ENCODE data around the gene PRKCB. TPM values are rescaled to one million over a fixed set of nuclear protein-coding genes. Genes with fewer than 3 reads are reported as not detected.

Gene PRKCB
- total RNA-seq, 1 donor from 2014 or later: 0.69 TPM

DNA sequence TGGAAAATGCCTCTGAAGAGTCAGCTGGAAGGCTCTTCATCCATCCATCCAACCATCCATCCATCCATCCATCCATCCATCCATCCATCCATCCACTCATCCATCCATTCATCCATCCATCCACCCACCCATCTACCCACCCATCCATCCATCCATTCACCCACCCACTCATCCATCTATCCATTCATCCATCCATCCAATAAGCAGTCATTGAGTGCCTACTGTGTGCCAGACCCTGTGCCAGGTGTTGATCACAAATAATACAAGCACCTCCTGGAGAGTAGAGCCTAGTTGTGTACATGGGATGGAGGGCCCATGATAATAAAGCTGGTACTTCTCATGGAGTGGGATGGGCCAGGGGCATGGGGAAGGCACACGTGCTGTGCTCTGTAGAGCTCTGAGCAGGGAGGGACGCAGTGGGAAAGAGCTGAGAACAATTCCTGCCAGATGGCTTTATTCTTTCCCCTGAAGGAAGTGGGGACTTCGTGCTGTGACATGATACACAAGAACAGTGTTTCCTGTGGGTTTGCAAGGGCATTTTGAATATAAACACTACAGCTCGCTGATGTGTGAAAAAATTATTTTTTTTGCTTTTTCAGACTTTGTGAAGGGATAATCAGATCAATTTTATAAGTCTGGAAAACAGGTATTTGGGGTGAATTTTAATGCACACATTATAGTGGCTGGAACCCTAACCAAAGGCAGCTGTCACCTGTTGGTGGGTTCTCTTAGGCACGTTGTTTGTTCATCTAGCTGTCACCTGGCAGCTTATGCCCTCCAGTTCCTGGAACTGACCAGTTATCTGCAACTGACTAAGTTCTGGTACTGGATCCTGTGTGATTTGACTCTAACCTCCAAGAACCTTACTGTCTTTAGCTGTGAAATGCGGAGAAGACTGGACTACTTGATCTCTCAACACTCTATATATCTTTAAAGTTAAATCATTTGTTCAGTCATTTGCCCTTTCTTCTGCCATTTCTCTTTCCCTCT, 61.3 kb downstream of the PRKCB start:
- no peak overlapping the region for H3K27ac Mint-ChIP-seq (ENCODE audit: unreplicated experiment)
- H3K4me3 Mint-ChIP-seq (ENCODE audit: unreplicated experiment): no peak overlapping the region
- TF ChIP-seq, protein P1, sequence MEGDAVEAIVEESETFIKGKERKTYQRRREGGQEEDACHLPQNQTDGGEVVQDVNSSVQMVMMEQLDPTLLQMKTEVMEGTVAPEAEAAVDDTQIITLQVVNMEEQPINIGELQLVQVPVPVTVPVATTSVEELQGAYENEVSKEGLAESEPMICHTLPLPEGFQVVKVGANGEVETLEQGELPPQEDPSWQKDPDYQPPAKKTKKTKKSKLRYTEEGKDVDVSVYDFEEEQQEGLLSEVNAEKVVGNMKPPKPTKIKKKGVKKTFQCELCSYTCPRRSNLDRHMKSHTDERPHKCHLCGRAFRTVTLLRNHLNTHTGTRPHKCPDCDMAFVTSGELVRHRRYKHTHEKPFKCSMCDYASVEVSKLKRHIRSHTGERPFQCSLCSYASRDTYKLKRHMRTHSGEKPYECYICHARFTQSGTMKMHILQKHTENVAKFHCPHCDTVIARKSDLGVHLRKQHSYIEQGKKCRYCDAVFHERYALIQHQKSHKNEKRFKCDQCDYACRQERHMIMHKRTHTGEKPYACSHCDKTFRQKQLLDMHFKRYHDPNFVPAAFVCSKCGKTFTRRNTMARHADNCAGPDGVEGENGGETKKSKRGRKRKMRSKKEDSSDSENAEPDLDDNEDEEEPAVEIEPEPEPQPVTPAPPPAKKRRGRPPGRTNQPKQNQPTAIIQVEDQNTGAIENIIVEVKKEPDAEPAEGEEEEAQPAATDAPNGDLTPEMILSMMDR (IDR thresholded peaks at IDR 0.05; ENCODE audit: partially characterized antibody, unreplicated experiment): no peak
- H3K9me3 Mint-ChIP-seq (ENCODE audit: unreplicated experiment): peaks cover 2% of the 10 kb centered on the region
- DNase-seq: no peak
- peaks cover 7% of the 10 kb centered on the region for H3K4me1 Mint-ChIP-seq (ENCODE audit: low read depth, unreplicated experiment)
- no peaks in the 10 kb centered on the region for H3K36me3 Mint-ChIP-seq (ENCODE audit: unreplicated experiment)
- no peaks in the 10 kb centered on the region for H3K27me3 Mint-ChIP-seq (ENCODE audit: unreplicated experiment)

DNA sequence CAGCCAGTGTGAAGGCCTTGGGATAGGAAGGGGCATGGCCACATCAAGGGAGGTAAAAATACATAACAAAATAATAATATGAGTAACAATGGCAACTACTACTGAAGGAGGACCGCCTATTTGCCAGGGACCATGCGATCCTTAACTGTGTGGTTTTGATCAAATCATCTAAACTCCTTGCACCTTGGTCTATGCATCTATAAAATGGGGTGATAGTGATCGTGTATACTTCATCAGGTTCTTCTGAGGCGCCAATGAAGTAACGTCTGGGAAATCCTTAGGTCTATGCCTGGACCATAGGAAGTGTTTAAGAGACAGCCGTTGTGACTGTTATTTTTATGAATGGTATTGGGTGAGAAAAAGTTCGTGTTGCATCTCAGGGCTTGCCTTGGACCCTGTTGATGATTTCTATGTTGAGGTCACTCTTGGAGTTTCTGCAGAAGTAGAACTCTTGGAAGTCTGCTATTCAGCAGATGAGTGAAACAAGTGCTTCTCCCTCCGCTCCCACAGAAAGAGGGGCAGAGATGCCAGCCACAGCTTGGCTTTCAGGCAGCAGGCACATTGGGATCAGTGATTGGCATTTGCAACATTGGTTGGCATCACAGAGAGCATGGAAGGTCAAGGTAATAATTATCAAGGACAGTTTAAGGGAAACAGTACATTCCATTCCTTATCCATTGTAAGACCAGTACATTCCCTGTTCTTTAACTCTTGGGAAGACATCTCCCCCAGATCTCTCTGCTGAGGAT, 63.1 kb downstream of the PRKCB start:
- no peak for DNase-seq
- Mint-ChIP-seq H3K36me3 (ENCODE audit: unreplicated experiment) (no peaks in the 10 kb centered on the region), H3K27me3 (ENCODE audit: unreplicated experiment) (no peaks in the 10 kb centered on the region), H3K9me3 (ENCODE audit: unreplicated experiment) (peaks cover 2% of the 10 kb centered on the region), H3K27ac (ENCODE audit: unreplicated experiment) (no peak overlapping the region), H3K4me1 (ENCODE audit: low read depth, unreplicated experiment) (peaks cover 7% of the 10 kb centered on the region), H3K4me3 (ENCODE audit: unreplicated experiment) (no peak overlapping the region)
- TF ChIP-seq, protein P1 (IDR thresholded peaks at IDR 0.05; ENCODE audit: partially characterized antibody, unreplicated experiment): no peak

DNA sequence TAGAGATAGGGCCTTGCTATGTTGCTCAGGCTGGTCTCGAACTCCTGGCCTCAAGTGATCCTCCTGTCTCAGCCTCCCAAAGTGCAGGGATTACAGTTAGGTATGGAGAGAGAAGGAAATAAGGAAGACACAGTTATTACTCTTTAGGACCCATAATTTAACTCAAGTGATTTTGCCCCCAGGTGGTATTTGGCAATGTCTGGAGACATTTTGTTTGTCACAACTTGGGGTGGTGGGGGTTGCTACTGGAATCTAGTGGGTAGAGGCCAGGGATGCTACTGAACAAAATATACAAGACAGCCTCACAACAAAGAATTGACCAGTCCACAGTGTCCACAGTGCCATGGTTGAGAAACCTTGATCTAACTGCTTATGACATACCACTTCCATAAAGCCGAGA, 64.1 kb downstream of the PRKCB start:
- Mint-ChIP-seq H3K36me3 (ENCODE audit: unreplicated experiment) (no peaks in the 10 kb centered on the region), H3K27me3 (ENCODE audit: unreplicated experiment) (no peaks in the 10 kb centered on the region), H3K4me1 (ENCODE audit: low read depth, unreplicated experiment) (peaks cover 7% of the 10 kb centered on the region), H3K9me3 (ENCODE audit: unreplicated experiment) (peaks cover 2% of the 10 kb centered on the region), H3K4me3 (ENCODE audit: unreplicated experiment) (no peak overlapping the region), H3K27ac (ENCODE audit: unreplicated experiment) (no peak overlapping the region)
- TF ChIP-seq, protein P1 (IDR thresholded peaks at IDR 0.05; ENCODE audit: partially characterized antibody, unreplicated experiment): no peak
- no peak for DNase-seq

DNA sequence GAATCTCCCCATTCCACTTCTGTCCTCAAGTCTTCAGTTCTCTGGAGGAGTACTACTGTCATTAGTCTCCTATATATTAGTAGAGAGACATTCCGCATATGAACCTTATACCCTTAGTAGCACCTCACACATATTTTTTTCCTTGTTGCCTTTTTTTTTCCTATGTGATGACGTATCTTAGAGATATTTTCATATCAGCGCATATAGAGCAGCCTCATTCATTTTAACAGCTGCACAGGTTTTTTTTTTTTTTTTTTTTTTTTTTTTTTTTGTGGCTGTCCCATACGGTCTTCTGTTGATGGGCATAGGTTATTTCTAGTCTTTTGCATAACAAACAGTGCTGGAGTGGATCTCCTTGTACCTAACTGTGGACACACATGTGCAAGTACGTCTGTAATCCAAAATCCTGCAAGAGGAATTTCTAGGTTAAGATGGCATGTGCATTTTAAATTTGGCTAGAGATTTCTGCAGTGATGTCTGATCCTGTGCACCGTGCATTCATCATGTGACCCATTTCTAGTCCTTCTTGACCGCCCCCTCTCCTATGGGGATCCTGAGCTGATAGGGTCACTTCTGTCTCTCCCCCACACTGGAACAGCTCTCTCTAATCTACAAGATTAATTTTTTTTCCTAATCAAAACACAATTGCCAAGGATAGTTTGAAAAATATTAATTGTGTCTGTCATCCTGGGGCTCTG, 64.8 kb downstream of the PRKCB start:
- no peaks in the 10 kb centered on the region for H3K27me3 Mint-ChIP-seq (ENCODE audit: unreplicated experiment)
- H3K4me3 Mint-ChIP-seq (ENCODE audit: unreplicated experiment): no peak overlapping the region
- H3K4me1 Mint-ChIP-seq (ENCODE audit: low read depth, unreplicated experiment): peaks cover 7% of the 10 kb centered on the region
- TF ChIP-seq, protein P1 (IDR thresholded peaks at IDR 0.05; ENCODE audit: partially characterized antibody, unreplicated experiment): no peak
- H3K9me3 Mint-ChIP-seq (ENCODE audit: unreplicated experiment): peaks cover 2% of the 10 kb centered on the region
- no peak for DNase-seq
- no peak overlapping the region for H3K27ac Mint-ChIP-seq (ENCODE audit: unreplicated experiment)
- no peaks in the 10 kb centered on the region for H3K36me3 Mint-ChIP-seq (ENCODE audit: unreplicated experiment)
